ENCODE data around the gene SMIM5. TPM values are rescaled to one million over a fixed set of nuclear protein-coding genes. Genes with fewer than 3 reads are reported as not detected.

The SMIM5 gene
- total and polyA plus RNA-seq, 2 of the 13 experiments (the other 11 are each of a cell fraction or from before 2014, with no cell fraction given), result not detected

GRCh38 chr17:75688209-75688825 is 55.1 kb downstream of the SMIM5 start:
- BruUV-seq (replicated peaks), result no TSS peak
- H3K36me3 ChIP-seq (replicated peaks in 1 of 2; ENCODE audit: control insufficient read depth in 1 of 2, insufficient read depth in 2 of 2, low read length in 2 of 2), result peaks cover 26 to 73% of the 10 kb centered on the region in 2 experiments
- TF ChIP-seq MAFF (IDR thresholded peaks at IDR 0.05; ENCODE audit: low read depth, low read length) (no peak), RBAK (CRISPR knock-in tag; IDR thresholded peaks at IDR 0.05) (no peak), MBNL3 (CRISPR knock-in tag; conservative IDR thresholded peaks at IDR 0.05) (no peak), ZNF33A (CRISPR knock-in tag; IDR thresholded peaks at IDR 0.05; ENCODE audit: borderline replicate concordance) (no peak), BRD4 (CRISPR knock-in tag; IDR thresholded peaks at IDR 0.05) (no peak), ZNF678 (CRISPR knock-in tag; IDR thresholded peaks at IDR 0.05) (no peak), ZNF512 (CRISPR knock-in tag; IDR thresholded peaks at IDR 0.05) (no peak), GLI4 (CRISPR knock-in tag; IDR thresholded peaks at IDR 0.05; ENCODE audit: borderline replicate concordance) (no peak), ZNF264 (CRISPR knock-in tag; IDR thresholded peaks at IDR 0.05) (no peak), ZNF589 (CRISPR knock-in tag; conservative IDR thresholded peaks at IDR 0.05) (no peak), REL (CRISPR knock-in tag; conservative IDR thresholded peaks at IDR 0.05) (no peak)
- TF ChIP-seq, protein P1, sequence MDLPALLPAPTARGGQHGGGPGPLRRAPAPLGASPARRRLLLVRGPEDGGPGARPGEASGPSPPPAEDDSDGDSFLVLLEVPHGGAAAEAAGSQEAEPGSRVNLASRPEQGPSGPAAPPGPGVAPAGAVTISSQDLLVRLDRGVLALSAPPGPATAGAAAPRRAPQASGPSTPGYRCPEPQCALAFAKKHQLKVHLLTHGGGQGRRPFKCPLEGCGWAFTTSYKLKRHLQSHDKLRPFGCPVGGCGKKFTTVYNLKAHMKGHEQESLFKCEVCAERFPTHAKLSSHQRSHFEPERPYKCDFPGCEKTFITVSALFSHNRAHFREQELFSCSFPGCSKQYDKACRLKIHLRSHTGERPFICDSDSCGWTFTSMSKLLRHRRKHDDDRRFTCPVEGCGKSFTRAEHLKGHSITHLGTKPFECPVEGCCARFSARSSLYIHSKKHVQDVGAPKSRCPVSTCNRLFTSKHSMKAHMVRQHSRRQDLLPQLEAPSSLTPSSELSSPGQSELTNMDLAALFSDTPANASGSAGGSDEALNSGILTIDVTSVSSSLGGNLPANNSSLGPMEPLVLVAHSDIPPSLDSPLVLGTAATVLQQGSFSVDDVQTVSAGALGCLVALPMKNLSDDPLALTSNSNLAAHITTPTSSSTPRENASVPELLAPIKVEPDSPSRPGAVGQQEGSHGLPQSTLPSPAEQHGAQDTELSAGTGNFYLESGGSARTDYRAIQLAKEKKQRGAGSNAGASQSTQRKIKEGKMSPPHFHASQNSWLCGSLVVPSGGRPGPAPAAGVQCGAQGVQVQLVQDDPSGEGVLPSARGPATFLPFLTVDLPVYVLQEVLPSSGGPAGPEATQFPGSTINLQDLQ (CRISPR knock-in tag; IDR thresholded peaks at IDR 0.05), result no peak
- TF ChIP-seq, protein P2, sequence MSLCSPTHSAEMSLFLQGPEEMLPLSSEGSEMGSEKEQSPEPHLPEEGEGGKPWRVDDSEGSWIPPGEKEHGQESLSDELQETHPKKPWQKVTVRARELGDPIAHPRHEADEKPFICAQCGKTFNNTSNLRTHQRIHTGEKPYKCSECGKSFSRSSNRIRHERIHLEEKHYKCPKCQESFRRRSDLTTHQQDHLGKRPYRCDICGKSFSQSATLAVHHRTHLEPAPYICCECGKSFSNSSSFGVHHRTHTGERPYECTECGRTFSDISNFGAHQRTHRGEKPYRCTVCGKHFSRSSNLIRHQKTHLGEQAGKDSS (CRISPR knock-in tag; IDR thresholded peaks at IDR 0.05; ENCODE audit: borderline replicate concordance, low read depth), result no peak
- TF ChIP-seq, protein P3, sequence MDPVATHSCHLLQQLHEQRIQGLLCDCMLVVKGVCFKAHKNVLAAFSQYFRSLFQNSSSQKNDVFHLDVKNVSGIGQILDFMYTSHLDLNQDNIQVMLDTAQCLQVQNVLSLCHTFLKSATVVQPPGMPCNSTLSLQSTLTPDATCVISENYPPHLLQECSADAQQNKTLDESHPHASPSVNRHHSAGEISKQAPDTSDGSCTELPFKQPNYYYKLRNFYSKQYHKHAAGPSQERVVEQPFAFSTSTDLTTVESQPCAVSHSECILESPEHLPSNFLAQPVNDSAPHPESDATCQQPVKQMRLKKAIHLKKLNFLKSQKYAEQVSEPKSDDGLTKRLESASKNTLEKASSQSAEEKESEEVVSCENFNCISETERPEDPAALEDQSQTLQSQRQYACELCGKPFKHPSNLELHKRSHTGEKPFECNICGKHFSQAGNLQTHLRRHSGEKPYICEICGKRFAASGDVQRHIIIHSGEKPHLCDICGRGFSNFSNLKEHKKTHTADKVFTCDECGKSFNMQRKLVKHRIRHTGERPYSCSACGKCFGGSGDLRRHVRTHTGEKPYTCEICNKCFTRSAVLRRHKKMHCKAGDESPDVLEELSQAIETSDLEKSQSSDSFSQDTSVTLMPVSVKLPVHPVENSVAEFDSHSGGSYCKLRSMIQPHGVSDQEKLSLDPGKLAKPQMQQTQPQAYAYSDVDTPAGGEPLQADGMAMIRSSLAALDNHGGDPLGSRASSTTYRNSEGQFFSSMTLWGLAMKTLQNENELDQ (CRISPR knock-in tag; IDR thresholded peaks at IDR 0.05; ENCODE audit: borderline replicate concordance), result no peak
- no peak overlapping the region for H2AFZ ChIP-seq (ENCODE audit: low read length)
- no peak overlapping the region for H3K27ac ChIP-seq (ENCODE audit: extremely low read length, insufficient read depth, low read length)
- H4K20me1 ChIP-seq (ENCODE audit: insufficient read depth, low read length), result no peaks in the 10 kb centered on the region; the same call in 1 of the 2 replicates
- intact Hi-C loops (cut with micrococcal nuclease; ENCODE audit: unreplicated experiment) (no loop called here), in situ Hi-C loops (cut with HindIII; ENCODE audit: extremely low pct_ligation_motif_present, low pct_unique_long_range_greater_than_20kb) (no loop called here)
- H3K4me2 ChIP-seq (ENCODE audit: low read depth, low read length), result no peak overlapping the region
- ChIA-PET POLR2A (no interaction called here), CTCF (ENCODE audit: low intra/inter-chr PET ratio, low total read pairs) (no interaction called here)
- H3K9me3 ChIP-seq (ENCODE audit: low read length), result no peaks in the 10 kb centered on the region
- FAIRE-seq (no peak), ATAC-seq (no peak), DNase-seq (ENCODE audit: low spot score) (no peak)
- 95% methylated on average over 11 of the region's 11 CpGs for WGBS (ENCODE audit: low lambda C conversion rate)
- H3K27me3 ChIP-seq (ENCODE audit: control insufficient read depth in 1 of 2, insufficient read depth in 2 of 2, low read length in 2 of 2), result no peaks in the 10 kb centered on the region
- peaks cover 56% of the 10 kb centered on the region for H3K79me2 ChIP-seq (ENCODE audit: insufficient read depth, low read length)
- peaks cover 15% of the 10 kb centered on the region for H3K4me1 ChIP-seq (ENCODE audit: insufficient read depth, low read length)
- H3K9ac ChIP-seq (ENCODE audit: insufficient read depth, low read depth, low read length), result no peak overlapping the region
- H3K4me3 ChIP-seq (replicated peaks in 1 of 3; ENCODE audit: insufficient read depth in 1 of 3, low read depth in 2 of 3, low read length in 3 of 3), result no peak overlapping the region

All from HepG2 (cell line).